NCI-H226 (cell line): ENCODE measurements around the gene ZNF189.

ENCODE experiments used
- DNase-seq: peaks from one replicate; pipeline ENCODE4 v3.0.0-alpha.2; 2015

The ZNF189 gene

DNA sequence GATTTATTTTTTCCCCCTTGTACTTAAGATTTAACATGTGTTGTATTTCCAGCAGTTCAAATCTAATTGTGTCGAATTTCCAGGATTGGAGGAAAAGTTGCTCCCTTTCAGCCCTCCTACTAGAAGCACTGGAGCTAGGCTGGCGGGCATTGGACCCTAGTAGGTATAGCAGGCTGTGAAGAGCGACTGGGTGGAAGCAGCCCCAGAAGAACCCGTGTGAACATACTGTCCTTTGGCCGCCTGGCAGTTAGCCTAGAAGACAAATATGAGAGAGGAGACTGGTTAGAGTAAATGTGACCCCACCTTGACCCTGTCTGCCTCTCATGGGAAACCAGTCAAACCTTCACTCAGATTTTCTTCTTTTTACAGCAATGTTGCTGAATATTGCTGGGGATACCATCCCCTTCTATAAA lies 23.0 kb downstream of the ZNF189 start:
- no peak for DNase-seq

DNA sequence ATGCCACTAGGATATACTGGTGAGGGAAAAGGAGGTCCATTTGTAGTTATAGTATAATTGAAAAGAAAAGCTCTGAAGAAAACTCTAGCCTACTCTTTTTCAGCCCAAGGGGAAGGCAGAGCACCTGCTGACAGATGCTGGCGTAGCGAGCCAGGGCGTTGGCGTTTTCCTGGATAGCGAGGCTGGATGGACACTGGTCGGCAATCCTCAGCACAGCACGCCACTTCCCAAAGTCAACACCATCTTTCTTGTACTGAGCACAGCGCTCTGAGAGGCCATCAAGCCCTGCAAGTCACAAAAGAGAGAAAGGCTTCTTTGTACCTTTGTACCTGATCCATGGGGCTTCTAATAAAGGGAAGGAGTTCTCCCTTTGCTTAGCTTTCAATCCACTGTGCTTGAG lies 28.7 kb downstream of the ZNF189 start:
- no peak for DNase-seq

DNA sequence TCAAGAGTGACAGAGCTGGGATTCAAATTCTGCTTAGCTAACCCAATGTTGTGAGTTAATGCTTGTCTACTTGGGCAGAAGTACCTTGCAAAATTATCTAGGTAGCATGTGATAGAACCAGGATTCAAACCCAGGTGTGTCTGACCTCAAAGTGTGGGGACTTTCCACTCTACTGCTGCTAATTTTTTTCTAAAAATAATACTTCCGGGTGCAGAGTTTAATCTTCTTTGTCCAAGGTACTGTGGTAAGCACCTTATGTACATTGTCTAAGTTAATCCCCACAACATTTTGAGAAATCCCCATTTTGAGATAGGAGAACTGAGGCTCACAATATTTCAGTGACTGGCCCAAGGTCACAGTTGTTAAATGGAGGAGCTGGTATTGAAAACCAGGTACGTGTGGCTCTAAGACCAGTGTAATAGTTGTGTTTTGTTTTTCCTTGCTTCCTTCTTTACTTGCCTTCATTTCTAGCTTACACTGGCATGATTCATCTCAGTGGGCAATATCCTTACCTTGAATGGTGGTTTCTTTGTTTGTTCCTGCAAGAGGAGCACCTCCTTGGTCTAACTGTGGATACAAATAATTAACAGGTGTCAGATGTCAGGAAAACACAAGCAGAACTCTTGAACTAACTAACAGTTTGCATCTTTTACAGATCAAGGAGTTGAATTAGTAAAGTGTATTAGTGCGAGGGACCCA lies 29.5 kb downstream of the ZNF189 start:
- DNase-seq: no peak

DNA sequence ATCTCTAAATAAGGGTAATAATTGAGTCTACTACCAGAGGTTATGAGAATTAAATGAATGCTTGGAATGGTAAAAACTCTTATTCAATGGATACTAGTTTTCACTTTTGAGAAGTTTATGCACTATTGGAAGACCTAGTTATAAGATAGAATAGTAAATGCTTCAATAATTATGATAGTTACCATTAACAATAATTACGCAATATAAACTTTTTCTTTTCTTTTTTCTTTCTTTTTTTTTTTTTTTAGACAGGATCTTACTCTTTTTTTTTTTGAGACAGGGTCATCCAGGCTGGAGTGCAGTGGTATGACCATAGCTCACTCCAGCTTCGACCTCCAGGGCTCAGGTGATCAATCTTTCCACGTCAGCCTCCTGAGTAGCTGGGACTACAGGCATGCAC lies 30.3 kb downstream of the ZNF189 start:
- no peak for DNase-seq

DNA sequence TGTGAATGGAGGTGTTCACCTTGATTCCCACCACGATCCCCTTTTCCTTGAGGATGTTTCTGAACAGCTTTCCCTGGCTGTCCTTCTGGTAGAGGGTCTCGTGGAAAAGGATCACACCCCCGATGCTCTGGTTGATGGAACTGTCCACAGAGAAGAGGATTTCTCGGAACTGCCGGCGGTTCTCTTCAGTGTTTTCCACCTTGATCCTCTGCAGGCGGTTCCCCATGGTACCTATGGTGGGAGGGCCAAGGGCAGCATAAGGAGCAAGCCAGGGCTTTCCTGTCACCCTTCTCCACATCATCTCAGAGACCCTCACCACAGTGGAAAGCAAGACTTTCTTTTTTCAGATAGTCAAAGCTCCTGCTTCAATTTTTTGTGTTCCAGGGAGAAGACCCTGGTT lies 31.1 kb downstream of the ZNF189 start:
- DNase-seq: no peak

DNA sequence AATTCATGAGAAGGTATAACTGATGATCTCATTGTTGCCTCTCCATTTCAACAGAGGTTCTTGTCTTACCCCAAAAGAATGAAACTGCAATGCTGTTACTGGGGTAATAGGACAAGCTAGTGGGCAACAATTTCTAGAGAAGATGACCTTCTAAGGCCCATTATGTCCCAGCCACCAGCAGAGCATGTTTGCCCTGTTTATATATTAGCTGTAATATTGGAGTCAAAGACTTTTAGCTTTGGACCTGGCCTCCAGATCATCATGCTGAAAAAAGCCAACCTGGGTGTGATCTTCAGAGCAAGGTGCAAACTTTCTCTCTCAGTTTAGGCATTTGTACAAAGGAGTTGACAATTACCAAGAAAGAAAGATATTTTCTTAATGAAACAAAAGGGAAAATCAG lies 33.5 kb downstream of the ZNF189 start:
- DNase-seq: no peak

DNA sequence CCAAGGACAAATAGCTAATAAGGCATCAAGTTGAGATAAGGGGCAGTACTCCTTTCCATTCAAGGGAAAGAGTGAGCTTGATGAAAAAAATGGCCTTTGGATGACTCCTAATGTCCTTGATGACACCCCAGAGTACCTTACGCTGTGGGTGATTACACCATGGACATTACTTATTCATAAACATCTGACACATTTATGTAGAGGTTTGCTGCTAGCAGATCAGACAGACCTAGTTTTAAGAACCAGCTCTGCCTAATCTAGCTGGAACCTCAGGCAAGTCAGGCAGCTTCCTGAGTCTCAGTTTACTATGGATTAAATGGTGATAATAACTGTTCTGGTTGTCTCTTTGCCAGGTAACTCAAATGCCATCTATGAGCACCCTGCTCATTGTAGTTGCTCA lies 34.1 kb downstream of the ZNF189 start:
- no peak for DNase-seq

DNA sequence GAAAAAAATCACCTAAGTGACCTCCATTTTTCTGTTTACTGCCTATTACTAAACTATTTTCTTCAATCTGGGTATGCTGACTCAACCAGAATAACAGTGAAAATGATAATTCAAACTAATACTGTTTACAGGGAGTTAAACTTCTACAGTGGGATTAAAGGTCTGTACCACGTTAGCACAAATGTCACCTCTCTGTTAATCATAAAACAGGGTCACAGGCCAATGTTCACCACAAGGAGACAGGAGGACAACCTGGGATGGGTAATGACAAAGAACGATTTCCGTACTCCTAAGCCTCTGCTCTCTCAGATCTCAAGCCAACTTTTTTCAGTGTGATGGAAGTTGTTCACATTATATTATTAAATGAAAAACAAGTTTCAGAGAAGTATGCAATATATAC lies 34.6 kb downstream of the ZNF189 start:
- no peak for DNase-seq

DNA sequence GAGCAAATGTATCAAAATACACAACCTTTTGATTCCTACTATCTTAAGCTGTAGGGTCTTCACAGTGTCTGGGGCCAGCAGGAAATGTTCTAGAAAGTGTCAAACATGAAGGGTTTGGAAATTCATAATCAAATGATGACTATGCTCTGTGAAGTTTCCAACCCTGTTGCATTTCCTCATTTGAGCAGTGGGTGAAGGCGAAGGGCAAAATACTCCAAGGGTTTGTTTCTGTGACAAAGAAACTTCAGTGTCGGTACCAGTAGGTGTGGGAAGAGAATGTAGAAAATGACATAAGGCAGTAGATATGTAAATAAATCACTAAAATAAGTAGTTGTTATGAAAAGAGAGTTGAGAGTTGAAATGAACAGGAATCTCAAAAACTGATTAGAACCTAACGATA lies 36.3 kb downstream of the ZNF189 start:
- no peak for DNase-seq

DNA sequence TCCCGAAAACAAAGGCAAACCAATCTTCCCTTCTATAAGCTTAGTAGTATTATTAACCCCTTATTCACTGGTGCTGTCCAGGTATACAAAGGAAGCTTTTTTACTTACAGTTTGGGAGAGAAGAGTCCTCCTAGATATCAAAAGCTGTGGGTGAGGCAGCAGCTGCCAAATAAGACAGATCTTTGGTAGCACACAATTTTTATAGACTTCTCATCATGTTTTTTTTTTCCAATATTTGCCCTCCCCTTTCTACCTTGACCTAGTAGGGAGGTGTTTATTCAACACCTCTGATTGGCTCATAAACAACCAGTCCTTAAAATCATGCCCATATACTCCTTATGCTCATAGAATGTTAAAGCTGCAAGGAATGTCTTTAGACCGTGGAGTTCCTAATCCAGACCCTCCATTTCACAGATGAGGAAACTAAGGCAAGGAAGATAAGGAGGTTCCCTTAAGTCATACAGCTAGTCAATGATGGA lies 37.0 kb downstream of the ZNF189 start, which contains the start of gene ALDOB:
Gene ALDOB (minus strand): TSS at position 174 of the 479 bp plus-strand sequence. CDS start 4,887 bp downstream, outside the sequence.
- no peak for DNase-seq

DNA sequence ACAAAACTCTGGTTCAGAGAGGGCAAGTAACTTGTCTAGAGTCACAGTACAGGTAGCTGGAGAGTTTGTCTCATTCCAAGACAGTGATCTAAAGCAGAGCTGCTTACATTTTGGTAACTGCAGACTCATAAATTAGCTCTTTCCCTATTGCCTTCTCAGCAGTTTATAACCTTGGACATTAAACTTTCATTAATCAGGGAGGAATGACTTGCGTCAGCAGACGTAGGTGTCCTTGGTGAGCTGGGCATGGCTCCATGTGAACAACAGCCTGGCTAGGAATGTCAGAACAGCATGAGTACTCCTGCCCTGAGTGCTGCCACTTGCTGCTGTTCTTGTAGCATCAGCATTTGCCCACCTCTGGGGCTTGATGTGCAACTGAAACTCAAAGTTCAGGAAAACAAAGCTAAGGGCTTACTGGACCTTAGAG lies 39.2 kb downstream of the ZNF189 start:
- DNase-seq: no peak

DNA sequence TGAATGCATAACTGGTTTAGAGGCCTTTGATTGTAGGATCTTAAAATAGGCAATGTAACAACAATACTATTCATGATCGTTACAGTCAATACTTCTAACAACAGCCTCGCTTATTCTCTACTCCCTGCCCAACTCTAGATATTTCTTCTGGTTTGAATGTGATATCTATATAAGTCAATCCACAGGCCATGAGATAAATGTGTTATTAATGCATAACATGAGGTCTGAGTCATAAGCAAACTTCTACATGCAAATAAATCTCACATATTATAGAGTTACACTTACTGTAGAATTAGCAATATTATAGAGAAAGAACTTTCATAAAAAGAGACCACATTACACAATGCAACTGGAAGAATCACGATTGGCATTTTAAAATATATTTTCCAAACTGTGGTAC lies 39.9 kb downstream of the ZNF189 start:
- DNase-seq: no peak

DNA sequence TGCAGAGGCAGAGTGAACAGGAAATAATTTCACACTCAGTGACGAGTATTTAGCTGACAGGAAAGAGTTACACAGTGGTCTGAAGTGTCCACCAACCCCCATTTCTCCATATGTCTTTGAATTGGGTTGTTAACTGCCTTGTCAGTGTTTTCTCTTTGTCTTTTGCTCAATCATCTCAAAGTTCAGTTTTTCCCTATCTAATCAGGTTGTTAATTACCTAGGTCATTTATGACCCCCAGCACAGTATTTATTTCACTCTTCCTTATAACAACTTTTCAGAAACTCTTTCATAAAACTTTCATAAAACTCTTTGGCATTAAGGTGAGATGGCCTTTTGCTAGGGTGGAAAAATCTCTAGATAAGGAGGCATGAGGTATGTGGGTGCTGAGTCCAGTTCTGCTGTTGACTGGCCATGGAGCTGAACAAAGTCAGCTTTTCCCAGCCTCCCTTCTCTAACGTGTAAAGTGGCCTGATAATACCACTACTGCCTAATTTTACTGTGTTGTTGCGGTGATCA lies 42.1 kb downstream of the ZNF189 start:
- no peak for DNase-seq

DNA sequence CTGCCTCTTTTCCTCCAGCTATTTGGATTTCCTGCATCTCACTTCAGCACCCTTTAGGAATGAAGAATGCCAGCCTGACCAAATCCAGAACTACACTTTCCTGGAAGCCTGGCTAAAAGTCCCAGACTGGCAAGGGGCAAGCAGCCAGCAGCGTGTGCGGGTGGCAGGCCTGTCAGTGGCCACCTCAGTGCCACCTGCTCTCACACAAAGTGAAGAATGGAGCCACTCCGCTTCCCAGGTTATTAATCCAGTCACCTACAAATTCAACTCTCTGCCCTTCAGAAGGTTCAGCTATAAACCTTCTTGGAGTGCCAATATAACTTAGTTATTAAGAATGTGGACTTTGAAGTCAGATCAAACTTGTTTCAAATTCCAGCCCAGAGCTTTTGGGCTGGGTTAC lies 43.7 kb downstream of the ZNF189 start:
- DNase-seq: no peak

DNA sequence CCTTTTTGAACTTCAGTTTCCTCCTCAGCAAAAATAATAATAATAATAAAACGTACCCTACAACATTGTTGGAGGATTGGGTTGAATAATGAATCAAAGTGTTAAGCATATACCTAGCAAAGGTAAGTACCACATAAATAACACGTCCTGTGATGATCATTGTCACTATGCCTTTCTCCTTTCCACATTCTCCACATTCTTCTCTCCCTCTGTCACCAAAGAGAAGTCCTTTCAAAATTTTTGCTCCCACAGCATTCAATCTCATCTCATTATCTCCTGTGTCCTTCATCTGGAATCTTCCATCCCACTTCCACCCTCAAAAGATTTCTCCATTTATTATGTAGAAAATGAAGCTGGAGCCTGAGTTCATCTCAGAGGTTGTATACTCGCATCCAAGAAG lies 44.1 kb downstream of the ZNF189 start:
- no peak for DNase-seq

DNA sequence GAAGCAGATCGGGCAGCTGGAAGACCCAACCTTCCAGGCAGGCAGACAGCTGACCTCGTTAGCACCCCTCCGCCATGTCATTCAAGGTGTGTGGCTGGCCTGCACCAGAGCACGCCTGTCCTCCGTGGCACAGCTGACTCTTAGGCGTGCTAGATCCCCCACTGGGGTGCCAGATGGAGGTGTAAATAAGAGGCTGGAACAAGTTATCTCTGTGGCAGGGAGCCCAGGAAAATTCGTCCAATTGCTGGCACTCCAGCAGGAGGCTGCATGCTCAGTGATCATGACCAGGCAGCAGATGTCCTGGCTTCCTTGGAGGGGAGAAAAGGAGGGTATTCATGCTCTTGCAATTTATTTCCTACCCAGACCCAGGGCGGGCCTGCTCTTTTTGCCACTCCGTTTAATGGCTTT lies 44.7 kb downstream of the ZNF189 start:
- no peak for DNase-seq

DNA sequence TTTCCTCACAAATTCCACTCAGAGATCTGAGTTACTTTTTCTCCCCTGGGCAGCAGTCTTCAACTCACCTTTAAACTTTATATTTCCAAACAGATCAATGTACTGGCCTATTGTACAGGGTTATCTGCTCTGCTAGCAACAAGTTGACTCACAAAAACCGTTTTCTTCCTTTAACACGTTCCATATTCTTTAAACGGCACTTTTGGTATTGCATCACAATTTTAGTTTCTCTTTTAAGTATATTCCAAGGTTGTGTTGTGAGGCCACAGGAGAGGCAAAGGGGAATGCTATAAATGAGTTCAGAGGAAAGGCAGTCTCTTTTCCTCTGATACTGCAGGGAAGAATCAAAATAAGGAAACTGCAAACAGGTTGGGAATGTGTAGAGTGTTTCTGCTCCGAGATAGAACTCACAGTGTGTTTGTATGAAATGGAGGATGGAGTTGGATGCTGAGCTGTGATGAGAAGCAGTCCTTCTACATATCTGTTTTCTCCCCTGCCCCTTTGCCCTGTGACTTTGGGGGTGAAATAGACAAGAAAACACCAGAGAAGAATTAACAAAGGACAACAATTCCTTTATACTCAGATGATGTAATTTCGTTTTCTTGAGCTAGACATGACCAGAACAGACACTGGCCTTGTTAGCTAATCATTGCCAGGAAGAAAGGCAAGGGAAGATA lies 46.8 kb downstream of the ZNF189 start:
- DNase-seq: no peak

DNA sequence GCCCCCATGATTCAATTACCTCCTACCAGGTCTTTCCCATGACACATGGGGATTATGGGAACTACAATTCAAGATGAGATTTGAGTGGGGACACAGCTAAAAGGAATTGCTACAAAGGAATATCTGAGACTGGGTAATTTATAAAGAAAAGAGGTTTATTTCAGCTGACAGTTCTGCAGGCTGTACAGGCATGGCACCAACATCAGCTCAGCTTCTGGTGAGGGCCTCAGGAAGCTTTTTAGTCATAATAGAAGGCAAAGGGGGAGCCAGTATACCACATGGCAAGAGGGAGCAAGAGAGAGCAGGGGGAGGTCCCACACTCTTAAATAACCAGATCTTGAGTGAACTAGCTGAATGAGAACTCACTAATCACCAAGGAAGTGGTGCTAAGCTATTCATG lies 48.1 kb downstream of the ZNF189 start:
- no peak for DNase-seq

DNA sequence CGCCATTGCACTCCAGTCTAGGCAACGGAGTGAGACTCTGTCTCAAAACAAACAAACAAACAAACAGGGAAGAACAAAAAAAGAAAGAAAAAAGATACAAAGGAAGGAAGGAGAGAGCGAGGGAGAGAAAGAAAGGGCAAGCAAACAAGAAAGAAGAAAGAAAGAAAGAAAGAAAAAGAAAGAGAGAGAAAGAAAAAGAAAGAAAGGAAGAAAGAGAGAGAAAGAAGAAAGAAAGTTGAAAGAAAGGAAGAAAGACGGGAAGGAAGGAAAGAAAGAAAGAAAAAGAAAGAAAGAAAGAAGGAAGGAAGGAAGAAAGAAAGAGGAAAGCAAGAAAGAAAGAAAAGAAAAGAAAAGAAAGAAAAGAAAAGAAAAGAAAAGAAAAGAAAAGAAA lies 50.0 kb downstream of the ZNF189 start:
- DNase-seq: no peak

DNA sequence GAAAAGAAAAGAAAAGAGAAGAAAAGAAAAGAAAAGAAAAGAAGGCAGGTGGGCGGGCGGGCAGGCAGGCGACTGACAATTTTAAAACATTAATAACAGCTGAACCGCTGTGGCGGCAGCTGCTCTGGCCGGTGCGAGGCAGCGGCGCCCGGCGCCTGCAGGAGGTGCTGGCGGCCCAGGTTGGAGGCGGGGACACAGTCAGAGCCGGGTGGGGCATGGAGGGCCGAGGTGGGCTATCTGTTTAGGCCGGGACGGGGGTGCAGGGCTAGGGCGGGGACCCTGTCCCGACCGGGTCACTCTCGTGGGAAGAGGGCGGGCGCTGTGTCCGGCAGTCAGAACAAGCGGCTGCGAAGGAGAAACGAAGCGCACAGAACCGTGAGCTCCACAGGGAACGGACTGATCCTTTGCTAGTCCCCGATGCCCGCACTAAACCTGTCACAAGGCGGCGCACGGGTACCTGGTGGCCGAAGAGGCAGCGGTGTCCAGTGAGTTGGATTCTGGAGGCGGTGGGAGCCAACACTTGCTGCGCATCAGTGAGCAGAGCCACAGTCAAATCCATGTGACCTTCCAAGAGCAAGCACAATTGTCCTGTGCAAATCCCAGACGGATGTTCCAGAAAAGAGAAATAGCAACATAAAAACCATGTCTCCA lies 50.5 kb downstream of the ZNF189 start:
- DNase-seq: peak; percentile 21

DNA sequence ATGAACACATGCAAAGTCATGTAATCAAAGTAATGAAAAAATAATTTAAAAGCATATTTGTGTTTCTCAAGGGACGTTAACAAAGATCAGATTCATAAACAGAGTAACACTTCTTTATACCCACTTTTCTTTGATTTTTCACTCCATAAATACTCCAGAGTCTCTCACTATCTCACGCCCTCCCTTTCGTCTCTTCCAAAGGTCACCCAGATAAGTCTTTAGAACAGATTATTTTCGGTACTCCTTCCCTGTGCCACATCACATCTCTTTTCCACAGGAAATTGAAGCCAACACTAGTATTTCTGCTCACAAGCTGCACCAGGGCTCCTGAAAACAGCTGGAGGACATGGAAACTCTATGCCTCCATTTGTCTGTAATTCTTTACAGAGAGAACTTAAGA lies 52.3 kb downstream of the ZNF189 start:
- no peak for DNase-seq

DNA sequence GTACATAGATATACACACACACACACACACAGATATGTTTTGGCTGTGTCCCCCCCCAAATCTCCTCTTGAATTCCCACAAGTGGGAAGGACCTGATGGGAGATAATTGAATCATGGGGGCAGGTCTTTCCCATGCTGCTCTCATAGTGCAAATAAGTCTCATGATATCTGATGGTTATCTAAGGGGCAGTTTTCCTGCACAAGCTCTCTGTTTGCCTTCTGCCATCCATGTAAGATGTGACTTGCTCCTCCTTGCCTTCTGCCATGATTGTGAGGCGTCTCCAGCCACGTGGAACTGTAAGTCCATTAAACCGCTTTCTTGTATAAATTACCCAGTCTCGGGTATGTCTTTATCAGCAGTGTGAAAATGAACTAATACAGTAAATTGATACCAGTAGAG lies 52.8 kb downstream of the ZNF189 start:
- DNase-seq: no peak

DNA sequence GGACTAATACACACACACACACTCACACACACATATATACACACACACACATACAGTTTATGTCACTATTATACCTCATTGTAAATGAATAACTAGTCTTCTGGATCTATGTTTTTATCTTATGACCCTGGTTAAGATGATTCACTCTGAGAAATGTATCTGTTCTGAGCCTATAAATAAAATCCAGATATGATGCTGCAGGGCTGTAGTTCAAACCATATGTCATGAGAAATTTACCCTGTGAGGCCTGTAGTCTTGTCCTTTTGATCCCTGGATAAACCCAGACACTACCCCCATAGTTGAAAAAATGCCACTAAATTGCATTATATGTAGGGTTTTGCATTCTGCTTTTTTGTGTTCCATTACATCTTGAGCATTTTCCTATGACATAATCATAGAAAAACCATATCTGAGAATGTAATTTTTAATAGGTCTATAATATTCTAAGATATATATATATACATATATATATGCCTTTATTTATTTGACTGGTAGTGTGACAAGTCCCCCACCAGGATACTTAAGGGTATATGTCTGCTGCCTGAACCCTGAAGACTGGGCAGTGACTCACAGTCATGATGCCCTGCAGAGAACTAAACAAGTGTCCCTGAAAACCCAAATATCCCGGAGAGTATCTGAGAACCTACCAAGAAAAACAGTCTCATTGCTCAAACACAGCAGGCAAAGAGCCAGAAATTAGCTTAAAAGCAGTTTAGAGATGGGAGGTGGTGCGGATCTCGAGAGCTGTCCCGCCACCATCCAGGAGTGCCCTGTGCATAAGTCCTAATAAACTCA lies 55.3 kb downstream of the ZNF189 start:
- no peak for DNase-seq
